Parathyroid adenoma (tissue), 2 donors: ENCODE data around the gene GALNTL6.

Source experiments
- H2AFZ ChIP-seq: fragments of 300-600 bp; sonication (generic); one replicate; pipeline ENCODE4 v1.7.0; 2017; ENCODE audit warnings: antibody characterized with exemption, mild to moderate bottlenecking
- H3K27ac ChIP-seq: fragments of 300-600 bp; sonication (generic); one replicate; pipeline ENCODE4 v1.7.0; 2017
- H3K27me3 ChIP-seq: fragments of 300-600 bp; sonication (generic); one replicate; pipeline ENCODE4 v1.7.0; 2017; ENCODE audit warnings: low read length; ENCODE audit not compliant: control insufficient read depth, insufficient read depth
- H3K36me3 ChIP-seq: fragments of 300-600 bp; sonication (generic); one replicate; pipeline ENCODE4 v1.7.0; 2017; ENCODE audit warnings: low read length; ENCODE audit not compliant: control insufficient read depth, insufficient read depth
- H3K4me1 ChIP-seq: fragments of 300-600 bp; sonication (generic); one replicate; pipeline ENCODE4 v1.7.0; 2017; ENCODE audit warnings: control low read depth
- H3K4me2 ChIP-seq: fragments of 300-600 bp; sonication (generic); one replicate; pipeline ENCODE4 v1.7.0; 2017; ENCODE audit warnings: low read length
- H3K4me3 ChIP-seq: fragments of 300-600 bp; sonication (generic); one replicate; pipeline ENCODE4 v1.7.0; 2017; ENCODE audit warnings: low read depth, low read length
- H3K79me2 ChIP-seq: fragments of 300-600 bp; sonication (generic); one replicate; pipeline ENCODE4 v1.7.0; 2017; ENCODE audit warnings: control low read depth
- H3K9ac ChIP-seq: fragments of 300-600 bp; sonication (generic); one replicate; pipeline ENCODE4 v1.7.0; 2017; ENCODE audit warnings: mild to moderate bottlenecking
- H3K9me3 ChIP-seq: fragments of 300-600 bp; sonication (generic); one replicate; pipeline ENCODE4 v1.7.0; 2017; ENCODE audit warnings: low read length; ENCODE audit not compliant: control insufficient read depth
- CTCF ChIP-seq: fragments of 300-600 bp; sonication (generic); IDR thresholded peaks from one replicate; pipeline ENCODE4 v1.7.0; 2017; ENCODE audit warnings: antibody characterized with exemption, mild to moderate bottlenecking
- donor health status: primary hyperparathyroidism.

Gene GALNTL6

GRCh38 chr4:172919269-172919668, 1106.1 kb downstream of the GALNTL6 start:
- Histone ChIP-seq H3K27me3 (no peaks in the 10 kb centered on the region), H2AFZ (no peak overlapping the region), H3K27ac (no peak overlapping the region), H3K4me3 (no peak overlapping the region), H3K4me2 (no peak overlapping the region), H3K9ac (no peak overlapping the region), H3K4me1 (no peaks in the 10 kb centered on the region), H3K79me2 (no peaks in the 10 kb centered on the region), H3K9me3 (no peaks in the 10 kb centered on the region), H3K36me3 (no peaks in the 10 kb centered on the region)
- TF ChIP-seq CTCF = no peak

GRCh38 chr4:172927096-172927814, 1114.1 kb downstream of the GALNTL6 start:
- H2AFZ ChIP-seq = no peak overlapping the region
- TF ChIP-seq CTCF = no peak

GRCh38 chr4:172928347-172928746, 1115.1 kb downstream of the GALNTL6 start:
- no peak for TF ChIP-seq CTCF
- no peak overlapping the region for H2AFZ ChIP-seq
- H3K4me2 ChIP-seq = no peak overlapping the region
- no peaks in the 10 kb centered on the region for H3K27me3 ChIP-seq
- H3K4me3 ChIP-seq = no peak overlapping the region
- no peaks in the 10 kb centered on the region for H3K9me3 ChIP-seq
- H3K9ac ChIP-seq = no peak overlapping the region
- no peaks in the 10 kb centered on the region for H3K4me1 ChIP-seq
- no peaks in the 10 kb centered on the region for H3K79me2 ChIP-seq
- H3K27ac ChIP-seq = no peak overlapping the region
- no peaks in the 10 kb centered on the region for H3K36me3 ChIP-seq

More at GRCh38 chr4:172927096-172927814, 1114.1 kb downstream of the GALNTL6 start:
- Histone ChIP-seq H3K27ac (no peak overlapping the region), H3K4me1 (no peaks in the 10 kb centered on the region), H3K79me2 (no peaks in the 10 kb centered on the region), H3K27me3 (no peaks in the 10 kb centered on the region), H3K36me3 (no peaks in the 10 kb centered on the region), H3K9me3 (no peaks in the 10 kb centered on the region), H3K4me3 (no peak overlapping the region), H3K4me2 (no peak overlapping the region), H3K9ac (no peak overlapping the region)

DNA sequence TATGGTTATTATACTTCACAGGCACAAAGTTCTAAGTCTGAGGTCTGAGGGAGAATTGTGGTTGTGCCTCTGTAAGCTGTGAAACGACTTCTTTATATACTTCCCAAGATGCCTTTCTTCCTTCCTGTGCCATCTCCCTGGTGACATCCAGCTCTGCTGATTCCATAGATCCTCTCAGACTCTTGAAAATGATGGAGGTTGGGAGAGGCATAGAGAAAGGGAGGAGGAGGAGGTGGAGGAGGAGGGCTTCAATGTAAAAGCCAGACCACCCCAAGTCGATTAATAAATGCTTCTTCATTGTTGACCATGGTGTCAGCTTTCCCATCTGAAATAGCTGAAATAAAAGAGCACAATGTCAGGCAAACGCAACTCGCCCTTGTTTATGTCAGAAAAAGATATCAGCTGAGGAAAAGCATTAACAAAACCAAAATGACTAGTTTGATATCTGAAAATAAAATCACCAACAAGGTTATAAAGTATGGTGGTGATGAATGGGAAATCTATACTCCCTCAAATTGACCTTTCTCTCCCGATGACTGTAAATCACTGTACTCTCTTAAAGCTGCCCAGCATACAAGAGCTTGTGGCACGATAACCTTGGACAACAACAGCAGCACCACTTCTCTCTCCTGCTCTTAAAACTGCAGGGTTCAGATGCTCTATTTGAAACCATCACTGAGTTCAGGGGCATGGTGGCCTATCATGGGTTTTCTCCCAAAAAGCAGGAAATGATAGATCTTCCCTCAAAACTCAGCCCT, 1125.0 kb downstream of the GALNTL6 start:
- no peaks in the 10 kb centered on the region for H3K79me2 ChIP-seq
- no peaks in the 10 kb centered on the region for H3K27me3 ChIP-seq
- H2AFZ ChIP-seq = no peak overlapping the region
- H3K9me3 ChIP-seq = no peaks in the 10 kb centered on the region
- H3K4me3 ChIP-seq = no peak overlapping the region
- H3K4me2 ChIP-seq = no peak overlapping the region
- H3K9ac ChIP-seq = no peak overlapping the region
- H3K4me1 ChIP-seq = no peaks in the 10 kb centered on the region
- TF ChIP-seq CTCF = no peak
- no peak overlapping the region for H3K27ac ChIP-seq
- H3K36me3 ChIP-seq = no peaks in the 10 kb centered on the region
